NCI-H2029 treated with DMSO at 0.1 percent for 48 hours (cell line): ENCODE measurements around the gene COCH.

Source experiments
- DNase-seq: peaks from one replicate; lab custom pipeline; 2025; lab: John Stamatoyannopoulos, UW

The COCH gene

GRCh38 chr14:30874120-30874998 lies at the start of gene COCH:
COCH (plus strand) TSS chr14:30874559; CDS start chr14:30874939, 380 bp downstream.
- no peak for DNase-seq

- DNase-seq, result no peak
These were observed 48.3 kb upstream of the COCH start for GRCh38 chr14:30826070-30826469.

- DNase-seq, result no peak
These were observed 44.5 kb upstream of the COCH start for GRCh38 chr14:30829853-30830252.

DNA sequence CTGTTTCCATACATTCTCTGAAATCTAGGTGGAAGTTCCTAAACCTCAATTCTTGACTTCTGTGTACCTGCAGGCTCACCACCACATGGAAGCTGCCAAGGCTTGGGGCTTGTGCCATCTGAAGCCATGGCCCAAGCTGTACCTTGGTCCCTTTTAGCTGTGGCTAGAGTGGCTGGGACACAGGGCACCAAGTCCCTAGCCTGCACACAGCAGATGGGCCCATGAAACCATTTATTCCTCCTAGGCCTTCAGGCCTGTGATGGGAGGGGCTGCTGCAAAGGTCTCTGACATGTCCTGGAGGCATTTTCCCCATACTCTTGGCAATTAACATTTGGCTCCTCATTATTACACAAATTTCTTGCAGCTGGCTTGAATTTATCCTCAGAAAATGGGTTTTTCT lies 40.0 kb upstream of the COCH start:
- no peak for DNase-seq

GRCh38 chr14:30838351-30838750 lies 36.0 kb upstream of the COCH start:
- no peak for DNase-seq

DNA sequence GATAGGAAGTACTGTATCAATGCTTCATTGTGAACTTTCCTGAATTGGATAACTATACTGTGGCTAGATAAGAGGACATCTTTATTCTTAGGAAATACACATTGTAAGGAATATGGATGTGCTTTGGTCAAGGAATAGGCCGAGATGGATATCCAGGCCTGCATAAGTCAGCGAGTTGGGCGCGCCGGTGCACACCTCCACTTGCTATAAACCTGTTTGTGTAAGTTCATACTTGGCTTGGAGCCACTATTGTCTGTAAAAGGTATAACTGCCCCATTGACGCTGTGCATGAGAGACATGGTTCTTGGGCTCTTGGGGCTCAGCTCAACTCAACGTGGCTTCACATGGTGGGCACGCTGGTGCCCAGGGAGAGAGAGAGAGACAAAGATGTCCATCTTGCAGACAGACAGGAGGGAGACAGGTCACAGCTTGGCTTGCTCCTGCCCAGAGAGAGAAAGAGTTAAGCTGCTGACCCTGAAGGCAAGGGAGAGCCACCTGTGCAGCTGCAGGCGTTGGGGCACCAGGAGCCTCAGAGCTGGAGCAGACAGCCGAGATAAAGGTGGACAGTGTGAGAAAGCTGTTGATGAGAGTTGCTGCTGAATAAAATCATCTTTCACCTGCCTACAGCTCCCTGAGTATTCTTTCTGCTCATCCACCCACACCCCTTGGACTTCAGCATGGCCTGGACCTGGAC lies 34.1 kb upstream of the COCH start:
- DNase-seq, result no peak

DNA sequence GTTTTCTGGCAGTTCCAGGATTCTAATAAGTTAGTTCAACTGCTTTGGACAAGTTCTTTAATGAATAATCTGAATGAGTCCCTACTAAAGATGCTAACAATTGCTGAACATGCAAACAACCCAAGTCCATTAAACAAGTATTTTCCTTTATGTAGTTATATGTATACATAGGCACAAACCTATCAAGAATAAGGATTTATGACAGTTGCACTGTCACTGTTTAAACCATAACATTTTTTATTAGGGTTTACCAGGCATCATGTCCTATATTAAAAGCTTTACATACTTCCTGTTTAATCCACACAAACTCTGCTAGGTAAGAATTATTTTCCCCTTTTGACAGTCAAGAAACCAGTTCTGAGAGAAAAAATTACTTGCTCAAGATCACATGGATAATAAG lies 31.9 kb upstream of the COCH start:
- no peak for DNase-seq

DNA sequence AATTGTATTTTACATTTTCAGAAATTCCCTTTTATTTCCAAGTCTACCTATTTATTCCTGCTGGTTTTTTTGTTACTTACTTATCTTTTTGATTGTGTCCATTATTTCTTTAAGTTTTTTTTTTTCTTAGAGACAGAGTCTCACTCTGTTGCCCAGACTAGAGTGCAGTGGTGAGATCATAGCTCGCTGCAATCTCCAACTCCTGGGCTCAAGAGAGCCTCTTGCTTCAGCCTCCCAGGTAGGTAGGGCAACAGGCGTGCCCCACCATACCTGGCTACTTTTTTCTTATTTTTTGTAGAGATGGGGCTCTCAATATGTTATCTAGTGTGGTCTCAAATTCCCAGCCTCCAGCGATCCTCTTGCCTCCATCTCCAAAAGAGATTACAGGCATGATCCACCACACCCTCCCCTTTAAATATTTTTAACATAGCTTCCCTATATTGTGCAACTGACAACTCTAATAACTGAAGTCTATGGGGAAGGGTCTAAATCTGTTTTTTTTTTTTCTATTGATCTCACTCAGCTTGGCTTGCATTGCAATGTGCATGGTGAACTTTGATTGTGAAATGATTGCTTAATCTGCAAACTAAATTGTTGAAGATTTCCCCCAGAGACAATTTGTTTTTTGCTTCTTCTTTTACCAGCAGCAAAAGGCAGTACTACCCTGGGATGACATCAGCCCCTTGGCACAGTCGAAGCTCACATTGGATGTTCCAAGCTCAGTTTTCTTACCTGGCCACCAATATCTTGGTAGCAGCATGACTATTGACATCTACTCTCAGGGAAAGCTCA lies 25.7 kb upstream of the COCH start:
- DNase-seq, result no peak

- DNase-seq, result no peak
These were observed 25.0 kb upstream of the COCH start for GRCh38 chr14:30849354-30849753.

- DNase-seq, result no peak
These were observed 24.4 kb upstream of the COCH start for GRCh38 chr14:30849983-30850382.

DNA sequence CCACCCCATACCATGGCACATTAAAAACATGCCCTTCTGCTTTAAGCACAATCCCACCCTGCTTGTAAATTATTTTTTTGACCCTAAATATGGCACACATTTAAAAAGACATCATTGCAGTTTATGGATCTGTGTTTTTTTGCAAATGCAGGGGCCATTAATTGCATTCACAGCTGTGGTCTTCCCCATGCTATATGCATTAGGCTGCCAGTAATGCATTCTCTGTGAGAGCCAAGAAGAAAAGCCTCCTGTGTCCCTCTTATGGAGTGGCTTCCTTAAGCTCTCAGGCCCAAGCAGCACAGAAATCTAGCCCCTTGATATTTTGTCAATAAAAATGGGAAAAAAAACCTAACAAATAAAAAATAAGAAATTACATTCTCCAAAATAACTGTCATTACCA lies 20.4 kb upstream of the COCH start:
- DNase-seq, result no peak

DNA sequence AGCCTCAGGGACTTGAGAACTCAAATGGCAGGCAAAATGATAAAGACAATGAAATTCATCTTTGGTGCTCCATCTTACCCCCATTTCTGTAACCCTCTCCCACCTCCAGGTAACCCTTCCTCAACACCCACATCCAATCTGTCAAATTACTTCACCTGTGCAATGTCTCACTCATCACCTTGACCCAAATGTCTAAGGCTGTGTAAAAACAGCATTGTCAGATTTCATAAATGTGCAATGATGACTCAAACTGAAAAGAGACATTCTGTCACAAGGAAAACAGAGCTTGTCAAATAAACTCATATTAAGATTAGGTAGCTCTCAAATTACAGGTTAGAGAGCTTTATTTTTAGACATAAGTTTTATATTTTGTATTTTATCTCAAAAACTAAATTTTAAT lies 19.9 kb upstream of the COCH start:
- DNase-seq, result no peak

DNA sequence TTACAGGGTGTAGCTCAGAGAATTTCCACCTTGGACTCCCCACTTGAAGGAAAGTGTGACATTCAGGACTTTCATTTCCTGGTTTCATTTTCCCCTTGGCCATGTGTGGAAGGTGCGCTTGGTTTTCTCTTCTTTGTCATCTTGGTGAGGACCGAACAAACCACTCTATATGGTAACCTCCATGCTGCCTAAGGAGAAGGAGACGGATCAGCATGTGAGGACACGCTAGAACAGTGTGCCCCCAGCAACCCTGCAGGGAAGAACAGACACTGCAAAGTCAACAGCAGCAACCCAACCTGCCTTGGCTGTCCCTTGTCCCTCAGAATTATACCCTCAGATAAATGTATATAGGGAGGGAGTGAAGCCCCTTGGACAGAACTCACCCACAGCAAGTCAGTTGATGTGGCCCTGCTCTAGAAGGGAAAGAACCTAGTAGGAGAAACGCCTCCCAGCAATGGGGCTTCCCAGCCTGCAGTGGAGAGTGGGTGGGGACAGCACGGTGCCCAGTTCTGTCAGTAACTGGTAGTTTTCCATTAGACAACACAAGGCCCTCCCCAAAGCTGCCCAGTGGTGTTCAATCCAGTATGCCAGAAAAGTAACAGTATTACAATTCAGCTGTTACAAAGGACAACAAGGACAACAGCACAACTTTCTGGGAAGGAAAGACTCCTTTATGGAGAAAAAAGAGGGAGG lies 18.9 kb upstream of the COCH start:
- no peak for DNase-seq

- no peak for DNase-seq
These were observed 13.2 kb upstream of the COCH start for GRCh38 chr14:30861200-30861599.

GRCh38 chr14:30864934-30865333 lies 9.4 kb upstream of the COCH start:
- no peak for DNase-seq

- DNase-seq, result no peak
These were observed 5.6 kb upstream of the COCH start for GRCh38 chr14:30868736-30869135.

GRCh38 chr14:30869551-30870155 lies 4.7 kb upstream of the COCH start:
- DNase-seq, result no peak

- DNase-seq, result no peak
These were observed 1.8 kb upstream of the COCH start for GRCh38 chr14:30872602-30873001.

- no peak for DNase-seq
These were observed 845 bp upstream of the COCH start for GRCh38 chr14:30873308-30874119.

DNA sequence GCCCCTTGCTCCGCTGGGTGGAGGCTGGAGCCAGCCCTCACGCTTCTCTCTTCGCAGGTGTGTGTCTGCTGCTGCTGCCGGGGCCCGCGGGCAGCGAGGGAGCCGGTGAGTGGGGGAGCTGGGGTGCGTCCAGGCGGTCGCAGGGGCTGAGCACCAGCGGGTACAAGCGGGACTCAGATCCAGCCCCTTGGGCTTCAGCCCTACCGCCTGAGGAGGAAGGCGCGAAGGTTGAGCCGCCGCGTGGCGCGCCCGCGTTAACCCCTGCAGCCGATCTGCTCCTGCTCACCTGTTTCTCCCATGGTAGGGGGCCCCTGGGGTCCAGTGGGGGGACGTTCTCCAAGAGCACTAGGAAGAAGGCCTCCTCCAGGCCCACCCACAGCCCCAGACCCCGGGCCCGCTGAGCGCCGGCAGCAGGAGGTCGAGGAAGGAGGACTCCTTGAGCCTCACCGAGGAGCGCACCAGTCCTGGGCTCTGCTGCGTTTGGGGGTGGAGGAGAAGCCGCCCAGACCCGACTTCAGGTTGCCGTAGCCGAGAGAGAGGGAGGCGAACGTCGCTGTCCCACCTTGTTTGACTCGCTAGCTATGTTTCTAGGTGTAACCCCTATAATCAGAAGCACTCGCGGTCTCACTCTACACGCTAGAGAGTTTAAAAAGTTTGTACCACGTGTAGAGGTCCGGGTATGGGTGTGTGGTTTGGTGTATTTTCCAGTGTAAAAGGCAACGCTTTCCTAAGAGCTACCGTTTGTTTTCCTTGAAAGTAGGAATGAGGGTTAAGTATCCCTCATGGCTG lies 834 bp downstream of the COCH start:
- DNase-seq, result no peak
